K562 (cell line): Measurements from ENCODE around the gene TMEM229B.
A peak's percentile ranks its signal among the peaks of the same experiment; 100 is the strongest.

Experiments
- CBX5 ChIP-seq: IDR thresholded peaks from 2 replicates; pipeline ENCODE4 v1.6.1; 2014; ENCODE audit warnings: low read depth, borderline replicate concordance
- CTCF ChIP-seq, 3 experiments: IDR thresholded peaks in 2 of 3; conservative IDR thresholded peaks in 1 of 3; 2 replicates each; pipeline ENCODE4 v1.5.1; 2011 to 2012; ENCODE audit warnings: low read length in 3 of 3, mild to moderate bottlenecking in 3 of 3, control low read depth in 2 of 3, improper control_type of control experiment in 1 of 3, inconsistent platforms in 1 of 3, low read depth in 1 of 3, mixed read lengths in 1 of 3, moderate library complexity in 1 of 3; ENCODE audit not compliant: insufficient read depth in 2 of 3
- EZH2 ChIP-seq: IDR thresholded peaks from 2 replicates; pipeline ENCODE4 v1.6.1; 2012; ENCODE audit warnings: low read depth, mild to moderate bottlenecking, inconsistent platforms, low read length, borderline replicate concordance
- NFIC ChIP-seq: fragments of 450-650 bp; IDR thresholded peaks from 2 replicates; pipeline ENCODE4 v1.6.1; 2017; ENCODE audit warnings: mild to moderate bottlenecking, inconsistent platforms
- RBM17 ChIP-seq: fragments of 200-400 bp; formaldehyde crosslinking; IDR thresholded peaks from 2 replicates; pipeline ENCODE4 v1.6.1; 2017; ENCODE audit warnings: low read depth, mild to moderate bottlenecking, low read length, borderline replicate concordance
- REST ChIP-seq, 2 experiments: fragments of 450-650 bp; formaldehyde crosslinking in 1 of 2; IDR thresholded peaks; 2 replicates each; pipeline versions ENCODE4 v1.4.0 to v1.6.1; 2014 to 2020; ENCODE audit warnings: mild to moderate bottlenecking in 2 of 2, borderline replicate concordance in 1 of 2, low read depth in 1 of 2
- SMAD3 ChIP-seq: fragments of 450-650 bp; formaldehyde crosslinking; conservative IDR thresholded peaks from 2 replicates; pipeline ENCODE4 v1.4.0; 2020; ENCODE audit warnings: mild to moderate bottlenecking
- SMC3 ChIP-seq: conservative IDR thresholded peaks from 2 replicates; pipeline ENCODE4 v1.6.1; 2011; ENCODE audit warnings: low read depth, low read length, improper control_type of control experiment; ENCODE audit not compliant: insufficient read depth
- ZNF224 ChIP-seq: sonication (generic); formaldehyde crosslinking; IDR thresholded peaks from 2 replicates; pipeline ENCODE4 v1.8.0; 2022; ENCODE audit warnings: mild to moderate bottlenecking, missing genetic modification reagents
- ZNF592 ChIP-seq: fragments of 450-650 bp; IDR thresholded peaks from 2 replicates; pipeline ENCODE4 v1.6.1; 2017; ENCODE audit warnings: antibody characterized with exemption, mild to moderate bottlenecking

- TF ChIP-seq CBX5: no peak
- TF ChIP-seq SMC3: no peak
- TF ChIP-seq NFIC: no peak
- TF ChIP-seq REST (IDR thresholded peaks at IDR 0.05; ENCODE audit: borderline replicate concordance): no peak
- no peak for TF ChIP-seq REST (CRISPR knock-in tag; IDR thresholded peaks at IDR 0.05; ENCODE audit: low read depth)
- no peak for TF ChIP-seq EZH2
- TF ChIP-seq ZNF224 (CRISPR knock-in tag): no peak
- no peak for TF ChIP-seq CTCF (IDR thresholded peaks at IDR 0.05 in 2 of 3, conservative IDR thresholded peaks at IDR 0.05 in 1 of 3; ENCODE audit: insufficient read depth in 2 of 3, low read depth in 1 of 3, low read length in 3 of 3)
- TF ChIP-seq SMAD3 (CRISPR knock-in tag): no peak
- 0 out of 2 replicates have a peak, but pooled peaks have one; percentile 26 for TF ChIP-seq ZNF592
- no peak for TF ChIP-seq RBM17
Observed at GRCh38 chr14:67421356-67422224, 66.9 kb downstream of the TMEM229B start.
